ENCODE results near the gene ASCL1. TPM values are rescaled to one million over a fixed set of nuclear protein-coding genes. Genes with fewer than 3 reads are reported as not detected.

Gene ASCL1
- total RNA-seq, 1 experiment from 2014 or later: 0.07 TPM

DNA sequence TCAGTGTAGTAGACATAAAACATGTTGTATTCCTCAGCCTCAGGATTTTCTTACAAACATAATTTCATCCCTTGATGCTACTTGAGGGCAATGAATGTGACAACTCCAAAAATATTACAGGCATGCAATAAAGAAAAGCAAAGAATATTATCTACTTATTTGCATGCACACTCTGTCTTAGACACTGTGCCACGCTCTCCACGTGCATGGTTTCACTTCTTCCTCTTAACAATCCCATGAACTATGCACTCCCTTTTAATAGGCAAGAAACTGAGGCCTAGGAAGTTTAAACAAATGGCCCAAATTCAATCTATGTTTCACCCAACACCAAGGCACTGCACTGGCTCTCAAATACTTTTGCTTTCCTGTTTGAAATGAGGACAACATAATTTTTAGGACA, 38.6 kb upstream of the ASCL1 start:
- Mint-ChIP-seq H3K36me3 (no peaks in the 10 kb centered on the region), H3K27ac (no peak overlapping the region), H3K9me3 (no peaks in the 10 kb centered on the region), H3K4me1 (peaks cover 26% of the 10 kb centered on the region), H3K27me3 (ENCODE audit: low read depth) (no peaks in the 10 kb centered on the region; the same call in 1 of the 2 replicates), H3K4me3 (no peak overlapping the region)
- ChIA-PET POLR2A (no interaction called here), CTCF (no interaction called here)
- ATAC-seq (no peak), DNase-seq (ENCODE audit: low spot score) (no peak)
- no peak for TF ChIP-seq ZNF219 (CRISPR knock-in tag; IDR thresholded peaks at IDR 0.05; ENCODE audit: borderline replicate concordance)

DNA sequence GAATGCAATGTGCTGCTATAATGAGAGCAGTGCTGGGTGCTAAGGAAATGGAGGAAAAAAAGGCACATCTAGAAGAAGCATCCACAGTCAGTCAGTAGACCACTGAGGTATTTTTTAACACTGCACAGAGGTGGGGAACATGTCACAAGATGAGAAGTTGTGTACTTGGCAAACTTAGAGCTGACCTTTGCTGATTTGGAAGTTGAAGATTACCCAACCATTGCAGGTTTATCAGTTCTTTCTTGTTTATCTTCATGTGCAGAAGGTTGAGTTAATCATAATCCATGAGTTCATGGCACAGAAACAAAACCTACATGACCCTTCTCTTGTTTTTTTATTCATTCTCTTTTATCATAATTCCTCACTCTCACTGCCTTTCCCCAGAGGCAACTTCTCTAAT, 37.2 kb upstream of the ASCL1 start:
- ChIA-PET POLR2A (no interaction called here), CTCF (no interaction called here)
- Mint-ChIP-seq H3K27ac (no peak overlapping the region), H3K4me1 (peaks cover 23% of the 10 kb centered on the region), H3K36me3 (no peaks in the 10 kb centered on the region), H3K4me3 (no peak overlapping the region), H3K9me3 (no peaks in the 10 kb centered on the region), H3K27me3 (ENCODE audit: low read depth) (no peaks in the 10 kb centered on the region; the same call in 1 of the 2 replicates)
- no peak for DNase-seq (ENCODE audit: low spot score)
- TF ChIP-seq, protein P1, sequence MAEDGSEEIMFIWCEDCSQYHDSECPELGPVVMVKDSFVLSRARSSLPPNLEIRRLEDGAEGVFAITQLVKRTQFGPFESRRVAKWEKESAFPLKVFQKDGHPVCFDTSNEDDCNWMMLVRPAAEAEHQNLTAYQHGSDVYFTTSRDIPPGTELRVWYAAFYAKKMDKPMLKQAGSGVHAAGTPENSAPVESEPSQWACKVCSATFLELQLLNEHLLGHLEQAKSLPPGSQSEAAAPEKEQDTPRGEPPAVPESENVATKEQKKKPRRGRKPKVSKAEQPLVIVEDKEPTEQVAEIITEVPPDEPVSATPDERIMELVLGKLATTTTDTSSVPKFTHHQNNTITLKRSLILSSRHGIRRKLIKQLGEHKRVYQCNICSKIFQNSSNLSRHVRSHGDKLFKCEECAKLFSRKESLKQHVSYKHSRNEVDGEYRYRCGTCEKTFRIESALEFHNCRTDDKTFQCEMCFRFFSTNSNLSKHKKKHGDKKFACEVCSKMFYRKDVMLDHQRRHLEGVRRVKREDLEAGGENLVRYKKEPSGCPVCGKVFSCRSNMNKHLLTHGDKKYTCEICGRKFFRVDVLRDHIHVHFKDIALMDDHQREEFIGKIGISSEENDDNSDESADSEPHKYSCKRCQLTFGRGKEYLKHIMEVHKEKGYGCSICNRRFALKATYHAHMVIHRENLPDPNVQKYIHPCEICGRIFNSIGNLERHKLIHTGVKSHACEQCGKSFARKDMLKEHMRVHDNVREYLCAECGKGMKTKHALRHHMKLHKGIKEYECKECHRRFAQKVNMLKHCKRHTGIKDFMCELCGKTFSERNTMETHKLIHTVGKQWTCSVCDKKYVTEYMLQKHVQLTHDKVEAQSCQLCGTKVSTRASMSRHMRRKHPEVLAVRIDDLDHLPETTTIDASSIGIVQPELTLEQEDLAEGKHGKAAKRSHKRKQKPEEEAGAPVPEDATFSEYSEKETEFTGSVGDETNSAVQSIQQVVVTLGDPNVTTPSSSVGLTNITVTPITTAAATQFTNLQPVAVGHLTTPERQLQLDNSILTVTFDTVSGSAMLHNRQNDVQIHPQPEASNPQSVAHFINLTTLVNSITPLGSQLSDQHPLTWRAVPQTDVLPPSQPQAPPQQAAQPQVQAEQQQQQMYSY (CRISPR knock-in tag; IDR thresholded peaks at IDR 0.05): no peak
- no peak for TF ChIP-seq ZNF121 (CRISPR knock-in tag; IDR thresholded peaks at IDR 0.05)
- TF ChIP-seq, protein P2, sequence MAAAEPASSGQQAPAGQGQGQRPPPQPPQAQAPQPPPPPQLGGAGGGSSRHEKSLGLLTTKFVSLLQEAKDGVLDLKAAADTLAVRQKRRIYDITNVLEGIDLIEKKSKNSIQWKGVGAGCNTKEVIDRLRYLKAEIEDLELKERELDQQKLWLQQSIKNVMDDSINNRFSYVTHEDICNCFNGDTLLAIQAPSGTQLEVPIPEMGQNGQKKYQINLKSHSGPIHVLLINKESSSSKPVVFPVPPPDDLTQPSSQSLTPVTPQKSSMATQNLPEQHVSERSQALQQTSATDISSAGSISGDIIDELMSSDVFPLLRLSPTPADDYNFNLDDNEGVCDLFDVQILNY (CRISPR knock-in tag; IDR thresholded peaks at IDR 0.05): no peak
- TF ChIP-seq GABPB1 (CRISPR knock-in tag; IDR thresholded peaks at IDR 0.05): peak; percentile 83
- ATAC-seq: no peak

DNA sequence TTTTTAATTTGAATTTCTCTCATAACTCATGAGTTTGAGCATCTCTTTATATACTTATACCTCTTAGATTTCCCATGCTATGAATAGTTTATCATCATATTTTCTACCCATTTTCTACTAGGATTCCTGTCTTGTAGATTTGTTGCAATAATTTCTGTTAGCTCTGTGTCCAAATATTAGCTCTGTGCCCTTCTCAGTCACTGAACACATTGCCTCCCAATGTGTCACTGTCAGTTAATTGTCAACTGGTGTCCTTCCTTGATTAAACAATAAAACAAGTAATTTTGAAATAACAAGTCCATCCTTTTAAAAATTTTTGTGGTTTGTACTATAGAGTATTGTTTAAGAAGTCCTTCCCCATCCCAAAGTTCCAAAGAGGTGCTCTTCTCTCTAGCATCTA, 36.2 kb upstream of the ASCL1 start:
- H3K36me3 Mint-ChIP-seq: no peaks in the 10 kb centered on the region
- CTCF ChIA-PET: no interaction called here
- ATAC-seq (no peak), DNase-seq (ENCODE audit: low spot score) (no peak)
- H3K9me3 Mint-ChIP-seq: no peaks in the 10 kb centered on the region
- TF ChIP-seq SP1 (CRISPR knock-in tag; conservative IDR thresholded peaks at IDR 0.05) (no peak), SMAD3 (CRISPR knock-in tag; IDR thresholded peaks at IDR 0.05; ENCODE audit: borderline replicate concordance) (no peak), TEAD1 (CRISPR knock-in tag; IDR thresholded peaks at IDR 0.05) (no peak), GRHL2 (CRISPR knock-in tag; IDR thresholded peaks at IDR 0.05; ENCODE audit: insufficient replicate concordance, severe bottlenecking) (no peak), SOX15 (CRISPR knock-in tag; IDR thresholded peaks at IDR 0.05) (no peak)
- TF ChIP-seq, protein P3, sequence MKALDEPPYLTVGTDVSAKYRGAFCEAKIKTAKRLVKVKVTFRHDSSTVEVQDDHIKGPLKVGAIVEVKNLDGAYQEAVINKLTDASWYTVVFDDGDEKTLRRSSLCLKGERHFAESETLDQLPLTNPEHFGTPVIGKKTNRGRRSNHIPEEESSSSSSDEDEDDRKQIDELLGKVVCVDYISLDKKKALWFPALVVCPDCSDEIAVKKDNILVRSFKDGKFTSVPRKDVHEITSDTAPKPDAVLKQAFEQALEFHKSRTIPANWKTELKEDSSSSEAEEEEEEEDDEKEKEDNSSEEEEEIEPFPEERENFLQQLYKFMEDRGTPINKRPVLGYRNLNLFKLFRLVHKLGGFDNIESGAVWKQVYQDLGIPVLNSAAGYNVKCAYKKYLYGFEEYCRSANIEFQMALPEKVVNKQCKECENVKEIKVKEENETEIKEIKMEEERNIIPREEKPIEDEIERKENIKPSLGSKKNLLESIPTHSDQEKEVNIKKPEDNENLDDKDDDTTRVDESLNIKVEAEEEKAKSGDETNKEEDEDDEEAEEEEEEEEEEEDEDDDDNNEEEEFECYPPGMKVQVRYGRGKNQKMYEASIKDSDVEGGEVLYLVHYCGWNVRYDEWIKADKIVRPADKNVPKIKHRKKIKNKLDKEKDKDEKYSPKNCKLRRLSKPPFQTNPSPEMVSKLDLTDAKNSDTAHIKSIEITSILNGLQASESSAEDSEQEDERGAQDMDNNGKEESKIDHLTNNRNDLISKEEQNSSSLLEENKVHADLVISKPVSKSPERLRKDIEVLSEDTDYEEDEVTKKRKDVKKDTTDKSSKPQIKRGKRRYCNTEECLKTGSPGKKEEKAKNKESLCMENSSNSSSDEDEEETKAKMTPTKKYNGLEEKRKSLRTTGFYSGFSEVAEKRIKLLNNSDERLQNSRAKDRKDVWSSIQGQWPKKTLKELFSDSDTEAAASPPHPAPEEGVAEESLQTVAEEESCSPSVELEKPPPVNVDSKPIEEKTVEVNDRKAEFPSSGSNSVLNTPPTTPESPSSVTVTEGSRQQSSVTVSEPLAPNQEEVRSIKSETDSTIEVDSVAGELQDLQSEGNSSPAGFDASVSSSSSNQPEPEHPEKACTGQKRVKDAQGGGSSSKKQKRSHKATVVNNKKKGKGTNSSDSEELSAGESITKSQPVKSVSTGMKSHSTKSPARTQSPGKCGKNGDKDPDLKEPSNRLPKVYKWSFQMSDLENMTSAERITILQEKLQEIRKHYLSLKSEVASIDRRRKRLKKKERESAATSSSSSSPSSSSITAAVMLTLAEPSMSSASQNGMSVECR (CRISPR knock-in tag; IDR thresholded peaks at IDR 0.05; ENCODE audit: borderline replicate concordance): no peak
- no peaks in the 10 kb centered on the region; the same call in 1 of the 2 replicates for H3K27me3 Mint-ChIP-seq (ENCODE audit: low read depth)
- H3K4me3 Mint-ChIP-seq: no peak overlapping the region
- peaks cover 22% of the 10 kb centered on the region for H3K4me1 Mint-ChIP-seq
- H3K27ac Mint-ChIP-seq: no peak overlapping the region
- POLR2A ChIA-PET: no interaction called here

DNA sequence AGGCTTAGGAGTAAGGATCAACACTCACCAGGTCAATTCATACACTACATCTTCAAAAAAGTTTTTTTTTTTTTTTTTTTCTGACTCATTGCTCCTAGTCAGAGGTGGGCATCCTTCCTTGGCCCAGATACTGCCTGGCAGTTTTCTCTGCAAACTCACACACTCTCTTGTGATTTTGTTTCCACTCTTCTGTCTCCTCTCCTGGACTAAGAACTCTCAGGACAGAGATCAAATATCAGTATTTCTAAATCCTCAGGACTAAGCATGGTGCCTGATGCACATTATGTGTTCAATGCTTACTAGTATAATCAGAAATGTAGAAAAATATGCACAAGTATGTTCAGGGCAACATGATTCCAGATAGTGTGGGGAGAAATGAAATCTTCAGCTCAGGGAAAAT, 30.3 kb upstream of the ASCL1 start:
- peaks cover 5% of the 10 kb centered on the region for H3K27me3 Mint-ChIP-seq (ENCODE audit: low read depth)
- ATAC-seq (no peak), DNase-seq (ENCODE audit: low spot score) (no peak)

More for the DNA sequence above, 30.3 kb upstream of the ASCL1 start:
- POLR2A ChIA-PET: no interaction called here
- no peak overlapping the region for H3K27ac Mint-ChIP-seq
- TF ChIP-seq ZNF138 (CRISPR knock-in tag; conservative IDR thresholded peaks at IDR 0.05) (no peak), NR2C2 (CRISPR knock-in tag; IDR thresholded peaks at IDR 0.05) (no peak), TCF7 (CRISPR knock-in tag; IDR thresholded peaks at IDR 0.05; ENCODE audit: low read depth) (no peak)
- TF ChIP-seq, protein P4, sequence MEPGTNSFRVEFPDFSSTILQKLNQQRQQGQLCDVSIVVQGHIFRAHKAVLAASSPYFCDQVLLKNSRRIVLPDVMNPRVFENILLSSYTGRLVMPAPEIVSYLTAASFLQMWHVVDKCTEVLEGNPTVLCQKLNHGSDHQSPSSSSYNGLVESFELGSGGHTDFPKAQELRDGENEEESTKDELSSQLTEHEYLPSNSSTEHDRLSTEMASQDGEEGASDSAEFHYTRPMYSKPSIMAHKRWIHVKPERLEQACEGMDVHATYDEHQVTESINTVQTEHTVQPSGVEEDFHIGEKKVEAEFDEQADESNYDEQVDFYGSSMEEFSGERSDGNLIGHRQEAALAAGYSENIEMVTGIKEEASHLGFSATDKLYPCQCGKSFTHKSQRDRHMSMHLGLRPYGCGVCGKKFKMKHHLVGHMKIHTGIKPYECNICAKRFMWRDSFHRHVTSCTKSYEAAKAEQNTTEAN (CRISPR knock-in tag; IDR thresholded peaks at IDR 0.05): no peak
- CTCF ChIA-PET: no interaction called here
- H3K4me3 Mint-ChIP-seq: no peak overlapping the region
- H3K36me3 Mint-ChIP-seq: no peaks in the 10 kb centered on the region
- H3K9me3 Mint-ChIP-seq: peaks cover 9% of the 10 kb centered on the region
- H3K4me1 Mint-ChIP-seq: peaks cover 11% of the 10 kb centered on the region
